Activated B cell treated with CpG ODN at 0.5 μM for 24 hours (primary cell): Measurements from ENCODE around the gene GTF3C5. TPM values are rescaled to one million over a fixed set of nuclear protein-coding genes. Genes with fewer than 3 reads are reported as not detected.
"Not testable (repeated sequence)": the region's sequence is repeated elsewhere in the genome, so short reads cannot be mapped to it uniquely, and the experiment has no call there.

Source experiments
- ATAC-seq: fragments of 200-7000 bp; cut with Tn5 transposase; one replicate; pipeline ENCODE4 v1.10.0; 2021; ENCODE audit warnings: low read depth, mild to moderate bottlenecking, moderate library complexity
- CTCF ChIA-PET: fragments of 350-600 bp; sonication (Branson Sonifier 250); formaldehyde crosslinking; loops from one replicate; lab custom pipeline; 2021; ENCODE audit warnings: antibody characterized with exemption; lab: Charles Lee
- POLR2A ChIA-PET: fragments of 350-600 bp; sonication (Branson Sonifier 250); formaldehyde crosslinking; loops from one replicate; lab custom pipeline; 2021; ENCODE audit warnings: antibody characterized with exemption; lab: Charles Lee
- DNase-seq: peaks from one replicate; pipeline ENCODE4 v3.0.0; 2022
- H3K27ac Mint-ChIP-seq: one replicate; pipeline ENCODE4 v1.8.0; 2020; ENCODE audit warnings: mixed read lengths
- H3K27me3 Mint-ChIP-seq: one replicate; pipeline ENCODE4 v1.8.0; 2021; ENCODE audit warnings: mixed read lengths
- H3K36me3 Mint-ChIP-seq: one replicate; pipeline ENCODE4 v1.8.0; 2021; ENCODE audit warnings: low read depth, mixed read lengths
- H3K4me1 Mint-ChIP-seq: one replicate; pipeline ENCODE4 v1.8.0; 2021; ENCODE audit warnings: mixed read lengths
- H3K4me3 Mint-ChIP-seq: one replicate; pipeline ENCODE4 v1.8.0; 2020; ENCODE audit warnings: mild to moderate bottlenecking, mixed read lengths
- H3K9me3 Mint-ChIP-seq: one replicate; pipeline ENCODE4 v1.8.0; 2020; ENCODE audit warnings: mixed read lengths
- CTCF ChIP-seq: fragments of 200-600 bp; IDR thresholded peaks from one replicate; pipeline ENCODE4 v1.8.0; 2022; ENCODE audit warnings: antibody characterized with exemption, mild to moderate bottlenecking
- intact Hi-C: fragments of 100-400 bp; cut with micrococcal nuclease; formaldehyde crosslinking; loops from one replicate; pipeline ENCODE4 v1.15.1; 2024
- total RNA-seq: library from RNA; stranded (reverse); gene quantifications from 2 replicates; pipeline ENCODE4 v1.2.3, GENCODE V29; 2022

The GTF3C5 gene
- total RNA-seq, 1 donor from 2014 or later = 56.6 TPM

DNA sequence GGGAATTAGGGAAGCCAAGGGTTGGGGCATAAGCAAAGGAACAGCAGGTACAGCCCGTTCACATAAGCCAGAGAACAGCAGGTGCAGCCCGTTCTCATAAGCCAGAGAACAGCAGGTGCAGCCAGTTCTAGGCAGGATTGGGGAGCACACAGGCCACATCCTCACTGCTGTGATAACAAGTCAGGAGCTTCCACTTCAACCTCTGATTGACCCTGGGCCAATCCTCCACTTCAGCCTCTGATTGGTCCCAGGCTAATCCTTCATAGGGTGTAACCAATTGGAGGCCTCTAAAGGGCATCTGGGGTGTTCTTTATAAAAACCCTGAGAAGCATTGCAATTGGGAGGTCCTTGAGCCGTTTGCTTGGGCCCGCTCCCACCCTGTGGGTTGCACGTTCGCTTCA is 58.5 kb downstream of the GTF3C5 start:
- no peak overlapping the region for H3K4me3 Mint-ChIP-seq
- intact Hi-C loops = no loop called here
- no peaks in the 10 kb centered on the region for H3K4me1 Mint-ChIP-seq
- CTCF ChIA-PET = no interaction called here
- no peak for ATAC-seq
- no peaks in the 10 kb centered on the region for H3K9me3 Mint-ChIP-seq
- no peak overlapping the region for H3K27ac Mint-ChIP-seq
- no peaks in the 10 kb centered on the region for H3K36me3 Mint-ChIP-seq
- DNase-seq = no peak
- POLR2A ChIA-PET = no interaction called here
- no peak for TF ChIP-seq CTCF
- H3K27me3 Mint-ChIP-seq = no peaks in the 10 kb centered on the region

DNA sequence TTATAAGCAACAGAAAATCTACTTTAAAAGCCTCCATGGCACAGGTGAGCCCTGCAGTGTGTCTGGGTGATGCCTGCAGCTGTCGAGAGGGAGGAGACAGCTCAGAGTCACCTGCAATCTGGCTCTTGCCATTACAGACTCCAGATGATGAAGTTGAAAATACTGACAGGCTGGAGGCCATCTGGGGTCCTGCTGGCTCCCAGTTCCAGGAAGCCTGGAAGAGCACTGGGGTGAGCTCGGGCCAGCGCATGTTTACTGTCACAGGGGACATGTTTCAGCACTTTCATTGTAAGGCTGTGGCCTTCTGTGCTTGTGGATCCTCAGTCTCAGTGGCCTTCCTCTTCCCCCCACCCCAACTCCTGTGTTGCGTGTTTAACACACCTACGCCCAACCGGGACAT is 59.4 kb downstream of the GTF3C5 start:
- Mint-ChIP-seq H3K27me3 (no peaks in the 10 kb centered on the region), H3K9me3 (peaks cover 3% of the 10 kb centered on the region), H3K36me3 (no peaks in the 10 kb centered on the region), H3K27ac (no peak overlapping the region), H3K4me3 (no peak overlapping the region), H3K4me1 (no peaks in the 10 kb centered on the region)
- ChIA-PET POLR2A (no interaction called here), CTCF (no interaction called here)
- no peak for ATAC-seq
- no peak for TF ChIP-seq CTCF
- DNase-seq = no peak
- intact Hi-C loops = no loop called here

DNA sequence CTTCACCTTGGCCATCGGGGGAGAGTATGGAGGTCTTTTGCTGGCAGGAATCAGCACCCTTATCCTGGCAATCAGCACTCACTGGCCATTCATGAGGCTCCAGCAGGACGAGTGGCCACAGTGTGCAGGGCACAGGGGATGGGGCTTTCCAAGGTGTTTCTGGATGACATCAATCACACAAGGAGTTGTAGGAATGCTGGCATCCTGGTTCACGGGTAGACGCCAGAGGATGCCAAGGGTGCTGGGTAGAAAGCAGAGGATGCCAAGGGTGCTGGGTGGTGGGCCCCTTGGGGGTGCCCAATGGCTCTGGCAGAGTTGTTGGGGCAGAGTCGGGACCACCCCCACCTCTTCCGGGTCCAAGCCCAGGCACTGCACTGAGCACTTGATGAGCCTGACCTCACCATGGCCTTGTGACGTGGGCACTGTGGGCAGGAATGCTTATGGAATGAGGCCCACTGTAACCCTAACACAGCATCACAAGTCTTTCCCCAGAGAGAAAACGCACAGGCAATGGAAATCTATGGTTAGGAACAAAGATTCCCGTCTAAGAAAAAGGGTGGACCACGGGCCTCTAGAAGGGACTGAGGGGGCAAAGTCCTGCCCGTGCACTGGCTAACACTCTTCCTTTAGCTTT is 60.1 kb downstream of the GTF3C5 start:
- no peak for ATAC-seq
- intact Hi-C loops = no loop called here
- ChIA-PET POLR2A (no interaction called here), CTCF (no interaction called here)
- H3K4me3 Mint-ChIP-seq = no peak overlapping the region
- no peak overlapping the region for H3K27ac Mint-ChIP-seq
- no peak for TF ChIP-seq CTCF
- no peaks in the 10 kb centered on the region for H3K27me3 Mint-ChIP-seq
- no peaks in the 10 kb centered on the region for H3K4me1 Mint-ChIP-seq
- peaks cover under 1% of the 10 kb centered on the region for H3K36me3 Mint-ChIP-seq
- DNase-seq = no peak
- H3K9me3 Mint-ChIP-seq = peaks cover 6% of the 10 kb centered on the region

- DNase-seq, H3K27me3 Mint-ChIP-seq, intact Hi-C loops, ATAC-seq, H3K4me3 Mint-ChIP-seq, H3K27ac Mint-ChIP-seq, POLR2A ChIA-PET, H3K4me1 Mint-ChIP-seq: not testable (repeated sequence)
- Mint-ChIP-seq H3K36me3 (peaks cover 30% of the 10 kb centered on the region), H3K9me3 (peaks cover 14% of the 10 kb centered on the region)
- CTCF ChIA-PET = interaction anchor here (1.2 kb wide), 1 partner anchor 50 kb away, joined by 5 read pairs; no protein-coding TSS in a partner anchor
Measured at GRCh38 chr9:133094351-133094750, 63.6 kb downstream of the GTF3C5 start.

- no peak for ATAC-seq
- DNase-seq = no peak
- intact Hi-C loops = no loop called here
- Mint-ChIP-seq H3K27me3 (no peaks in the 10 kb centered on the region), H3K9me3 (peaks cover 14% of the 10 kb centered on the region), H3K27ac (no peak overlapping the region), H3K4me1 (no peaks in the 10 kb centered on the region), H3K4me3 (no peak overlapping the region), H3K36me3 (peaks cover 34% of the 10 kb centered on the region)
- POLR2A ChIA-PET = no interaction called here
- TF ChIP-seq CTCF = no peak
- CTCF ChIA-PET = interaction anchor here (1.2 to 1.4 kb wide), 2 partner anchors 49 to 91 kb away, joined by 4 to 5 read pairs; no protein-coding TSS in a partner anchor
Measured at GRCh38 chr9:133094842-133095393, 64.1 kb downstream of the GTF3C5 start.
